GM12878 (cell line): ENCODE data around the gene GDF15. TPM values are rescaled to one million over a fixed set of nuclear protein-coding genes. Genes with fewer than 3 reads are reported as not detected.
A peak's percentile ranks its signal among the peaks of the same experiment; 100 is the strongest.

ENCODE experiments used
- ATAC-seq: fragments of 200-7000 bp; cut with Tn5 transposase; 3 replicates; pipeline ENCODE4 v1.9.1; 2020; ENCODE audit warnings: mild to moderate bottlenecking, moderate library complexity
- BruUV-seq: library from RNA; stranded (reverse); fragments of 400-500 nt; replicated peaks from 2 replicates; lab custom pipeline; 2021; lab: Mats Ljungman, UMichigan
- CTCF ChIA-PET: fragments of 300-600 bp; sonication (Branson Sonifier 250); formaldehyde crosslinking; extraction: SDS; loops from one replicate; lab custom pipeline; 2021; ENCODE audit warnings: inconsistent platforms; lab: Yijun Ruan, JAX
- POLR2A ChIA-PET: fragments of 350-600 bp; formaldehyde crosslinking; extraction: SDS; loops from one replicate; lab custom pipeline; 2021; ENCODE audit warnings: inconsistent platforms; lab: Charles Lee
- RAD21 ChIA-PET: fragments of 300-600 bp; sonication (Branson Sonifier 250); formaldehyde crosslinking; loops from one replicate; lab custom pipeline; 2023; ENCODE audit warnings: antibody characterized with exemption; ENCODE audit not compliant: unreplicated experiment; lab: Charles Lee
- SMC1A ChIA-PET: fragments of 300-600 bp; sonication (Branson Sonifier 250); formaldehyde crosslinking; loops from one replicate; lab custom pipeline; 2023; ENCODE audit not compliant: unreplicated experiment, uncharacterized antibody; lab: Charles Lee
- DNase-seq: peaks from one replicate; pipeline ENCODE4 v3.0.0-alpha.2; 2011; ENCODE audit warnings: low read depth, low spot score
- FAIRE-seq: peaks from 3 replicates; lab custom pipeline; 2011; peaks lifted over from hg19 to GRCh38; lab: Jason Lieb, UNC
- H2AFZ ChIP-seq: 2 replicates; pipeline ENCODE4 v1.6.0; 2011; ENCODE audit warnings: low read depth, low read length, control low read depth; ENCODE audit not compliant: control insufficient read depth
- H3K27ac ChIP-seq: 2 replicates; pipeline ENCODE4 v1.5.1; 2011; ENCODE audit warnings: control low read depth; ENCODE audit not compliant: control insufficient read depth, insufficient read depth
- H3K27me3 ChIP-seq, 2 experiments: replicated peaks in 1 of 2; 2 replicates each; pipeline versions ENCODE4 v1.6.0 to v1.6.1; 2011; ENCODE audit warnings: low read length in 1 of 2; ENCODE audit not compliant: control insufficient read depth in 2 of 2, insufficient read depth in 2 of 2
- H3K36me3 ChIP-seq, 2 experiments: 2 replicates each; pipeline ENCODE4 v1.5.1; 2011; ENCODE audit warnings: low read length in 1 of 2; ENCODE audit not compliant: control insufficient read depth in 2 of 2, insufficient read depth in 2 of 2
- H3K4me1 ChIP-seq: 2 replicates; pipeline ENCODE4 v1.6.1; 2011; ENCODE audit warnings: mild to moderate bottlenecking, low read length, moderate library complexity, mixed read lengths; ENCODE audit not compliant: control insufficient read depth, insufficient read depth
- H3K4me2 ChIP-seq: 2 replicates; pipeline ENCODE4 v1.6.0; 2011; ENCODE audit warnings: control low read depth; ENCODE audit not compliant: control insufficient read depth, insufficient read depth
- H3K4me3 ChIP-seq: fragments of 200-600 bp; sonication (generic); 2 replicates; pipeline ENCODE4 v1.5.1; 2016
- H3K79me2 ChIP-seq: 2 replicates; pipeline ENCODE4 v1.6.0; 2011; ENCODE audit warnings: low read length; ENCODE audit not compliant: control insufficient read depth, insufficient read depth
- H3K9ac ChIP-seq: 2 replicates; pipeline ENCODE4 v1.8.0; 2011; ENCODE audit warnings: low read length, control low read depth, mixed read lengths; ENCODE audit not compliant: control insufficient read depth, insufficient read depth
- H3K9me3 ChIP-seq: replicated peaks from 3 replicates; pipeline ENCODE4 v1.5.1; 2011; ENCODE audit warnings: mild to moderate bottlenecking, low read length; ENCODE audit not compliant: control insufficient read depth, insufficient read depth
- H4K20me1 ChIP-seq: 2 replicates; pipeline ENCODE4 v1.6.0; 2011; ENCODE audit not compliant: control insufficient read depth, insufficient read depth
- CHD2 ChIP-seq: IDR thresholded peaks from 2 replicates; pipeline ENCODE4 v1.6.1; 2011; ENCODE audit warnings: low read depth, low read length, improper control_type of control experiment, borderline replicate concordance
- CUX1 ChIP-seq: IDR thresholded peaks from 2 replicates; pipeline ENCODE4 v1.6.1; 2012; ENCODE audit warnings: improper control_type of control experiment, low read depth, low read length; ENCODE audit not compliant: insufficient replicate concordance
- POU2F2 ChIP-seq: IDR thresholded peaks from 3 replicates; pipeline ENCODE4 v1.6.1; 2011; ENCODE audit warnings: low read depth, mild to moderate bottlenecking, low read length, borderline replicate concordance
- SPI1 ChIP-seq: IDR thresholded peaks from 2 replicates; pipeline ENCODE4 v1.6.1; 2011; ENCODE audit warnings: low read depth, mild to moderate bottlenecking, low read length, moderate library complexity, borderline replicate concordance; ENCODE audit not compliant: insufficient read depth
- WGBS: methylation state at CpG from one replicate; pipeline ENCODE4 v1.1.6; 2016; ENCODE audit warnings: low lambda C conversion rate; ENCODE audit not compliant: insufficient replicate concordance, insufficient coverage; ENCODE audit errors: missing lambda C conversion rate; 5-methylcytosine and 5-hydroxymethylcytosine counted together
- in situ Hi-C: fragments of 300-500 bp; cut with MboI; formaldehyde crosslinking; loops from 9 replicates; pipeline ENCODE4 v1.14.3; 2018; ENCODE audit warnings: mixed read lengths
- intact Hi-C: fragments of 100-400 bp; cut with micrococcal nuclease; formaldehyde crosslinking; loops from one replicate; pipeline ENCODE4 v1.14.2; 2022; ENCODE audit not compliant: unreplicated experiment
- polyA plus RNA-seq, 11 experiments: library from polyadenylated mRNA; depleted of rRNA in 4 of 11; unstranded in 6 of 11; stranded (reverse) in 5 of 11; fragments of >200 nt; fragmentation: Nextera tagmentation in 4 of 11; fragmentation: Illumina TruSeq in 1 of 11; extraction: Ambion mirVana in 4 of 11; extraction: Trizol in 1 of 11; gene quantifications; 1 replicate in 1 of 11; 2 replicates in 10 of 11; pipeline versions ENCODE4 v1.2.1 to v1.2.3, GENCODE V29; 2011 to 2016; ENCODE audit warnings: inconsistent platforms in 2 of 11, missing spikeins in 2 of 11, low read depth in 1 of 11
- total RNA-seq, 4 experiments: library from RNA; depleted of rRNA in 3 of 4; stranded (reverse); fragments of >200 nt in 3 of 4; fragmentation: Illumina TruSeq in 1 of 4; extraction: Trizol in 1 of 4; gene quantifications; 2 replicates each; pipeline versions ENCODE4 v1.2.1 to v1.2.3, GENCODE V29; 2013 to 2021
- TF ChIP-seq, protein P1 (sequence below): IDR thresholded peaks from 2 replicates; pipeline ENCODE4 v1.6.1; 2011; ENCODE audit warnings: low read depth, low read length, improper control_type of control experiment, borderline replicate concordance
- TF ChIP-seq, protein P2 (sequence below): fragments of 450-650 bp; IDR thresholded peaks from 2 replicates; pipeline ENCODE4 v1.6.1; 2017; ENCODE audit warnings: mild to moderate bottlenecking, moderate library complexity

Gene GDF15
- total and polyA plus RNA-seq, 10 of the 15 experiments (the other 5 are each of a cell fraction or from before 2014, with no cell fraction given), result 0.11 to 3.6 (median 1.6) TPM; not detected in 1

- CTCF ChIA-PET, result interaction anchor here (1.2 to 9.4 kb wide), 3 partner anchors 15 to 281 kb away, joined by 3 to 144 read pairs (median 49); no protein-coding TSS in a partner anchor
- H3K4me3 ChIP-seq, result no peak overlapping the region
- H4K20me1 ChIP-seq, result no peaks in the 10 kb centered on the region
- WGBS, result 50% methylated on average over 7 of the region's 7 CpGs
- TF ChIP-seq, protein P1, sequence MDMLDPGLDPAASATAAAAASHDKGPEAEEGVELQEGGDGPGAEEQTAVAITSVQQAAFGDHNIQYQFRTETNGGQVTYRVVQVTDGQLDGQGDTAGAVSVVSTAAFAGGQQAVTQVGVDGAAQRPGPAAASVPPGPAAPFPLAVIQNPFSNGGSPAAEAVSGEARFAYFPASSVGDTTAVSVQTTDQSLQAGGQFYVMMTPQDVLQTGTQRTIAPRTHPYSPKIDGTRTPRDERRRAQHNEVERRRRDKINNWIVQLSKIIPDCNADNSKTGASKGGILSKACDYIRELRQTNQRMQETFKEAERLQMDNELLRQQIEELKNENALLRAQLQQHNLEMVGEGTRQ, result no peak
- TF ChIP-seq, protein P2, sequence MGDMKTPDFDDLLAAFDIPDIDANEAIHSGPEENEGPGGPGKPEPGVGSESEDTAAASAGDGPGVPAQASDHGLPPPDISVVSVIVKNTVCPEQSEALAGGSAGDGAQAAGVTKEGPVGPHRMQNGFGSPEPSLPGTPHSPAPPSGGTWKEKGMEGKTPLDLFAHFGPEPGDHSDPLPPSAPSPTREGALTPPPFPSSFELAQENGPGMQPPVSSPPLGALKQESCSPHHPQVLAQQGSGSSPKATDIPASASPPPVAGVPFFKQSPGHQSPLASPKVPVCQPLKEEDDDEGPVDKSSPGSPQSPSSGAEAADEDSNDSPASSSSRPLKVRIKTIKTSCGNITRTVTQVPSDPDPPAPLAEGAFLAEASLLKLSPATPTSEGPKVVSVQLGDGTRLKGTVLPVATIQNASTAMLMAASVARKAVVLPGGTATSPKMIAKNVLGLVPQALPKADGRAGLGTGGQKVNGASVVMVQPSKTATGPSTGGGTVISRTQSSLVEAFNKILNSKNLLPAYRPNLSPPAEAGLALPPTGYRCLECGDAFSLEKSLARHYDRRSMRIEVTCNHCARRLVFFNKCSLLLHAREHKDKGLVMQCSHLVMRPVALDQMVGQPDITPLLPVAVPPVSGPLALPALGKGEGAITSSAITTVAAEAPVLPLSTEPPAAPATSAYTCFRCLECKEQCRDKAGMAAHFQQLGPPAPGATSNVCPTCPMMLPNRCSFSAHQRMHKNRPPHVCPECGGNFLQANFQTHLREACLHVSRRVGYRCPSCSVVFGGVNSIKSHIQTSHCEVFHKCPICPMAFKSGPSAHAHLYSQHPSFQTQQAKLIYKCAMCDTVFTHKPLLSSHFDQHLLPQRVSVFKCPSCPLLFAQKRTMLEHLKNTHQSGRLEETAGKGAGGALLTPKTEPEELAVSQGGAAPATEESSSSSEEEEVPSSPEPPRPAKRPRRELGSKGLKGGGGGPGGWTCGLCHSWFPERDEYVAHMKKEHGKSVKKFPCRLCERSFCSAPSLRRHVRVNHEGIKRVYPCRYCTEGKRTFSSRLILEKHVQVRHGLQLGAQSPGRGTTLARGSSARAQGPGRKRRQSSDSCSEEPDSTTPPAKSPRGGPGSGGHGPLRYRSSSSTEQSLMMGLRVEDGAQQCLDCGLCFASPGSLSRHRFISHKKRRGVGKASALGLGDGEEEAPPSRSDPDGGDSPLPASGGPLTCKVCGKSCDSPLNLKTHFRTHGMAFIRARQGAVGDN, result 0 out of 2 replicates have a peak, but pooled peaks have one; percentile 23
- TF ChIP-seq POU2F2, result peak; percentile 87; the same call in 1 of the 3 replicates
- TF ChIP-seq SPI1, result peak; percentile 38; the same call in 1 of the 2 replicates
- no peak for TF ChIP-seq CUX1
- TF ChIP-seq CHD2, result no peak
- TF ChIP-seq, all 136 proteins: peak for 3
- H2AFZ ChIP-seq, result no peak overlapping the region
- H3K4me2 ChIP-seq, result peak overlapping the region; percentile 38; the same call in 1 of the 2 replicates
- H3K9me3 ChIP-seq, result no peaks in the 10 kb centered on the region; the same call in 2 of the 3 replicates
- DNase-seq (no peak), FAIRE-seq (no peak), ATAC-seq (peak; percentile 41)
- H3K36me3 ChIP-seq, result no peaks in the 10 kb centered on the region
- no peak overlapping the region for H3K9ac ChIP-seq
- SMC1A ChIA-PET, result interaction anchor here (2.2 kb wide), 1 partner anchor 20 kb away, joined by 6 read pairs; no protein-coding TSS in a partner anchor
- no peaks in the 10 kb centered on the region for H3K27me3 ChIP-seq
- RAD21 ChIA-PET, result no interaction called here
- POLR2A ChIA-PET, result interaction anchor here (0.8 kb wide), 2 partner anchors 52 to 89 kb away, joined by 3 to 4 read pairs; no protein-coding TSS in a partner anchor
- intact Hi-C loops (no loop called here), in situ Hi-C loops (no loop called here)
- BruUV-seq, result no TSS peak
- H3K27ac ChIP-seq, result no peak overlapping the region
- no peaks in the 10 kb centered on the region for H3K79me2 ChIP-seq
- peaks cover 27% of the 10 kb centered on the region for H3K4me1 ChIP-seq
Observed at GRCh38 chr19:18393836-18394235, 7.9 kb downstream of the GDF15 start.
